HepG2 (cell line): ENCODE data around the gene BORCS5. TPM values are rescaled to one million over a fixed set of nuclear protein-coding genes. Genes with fewer than 3 reads are reported as not detected.
A peak's percentile ranks its signal among the peaks of the same experiment; 100 is the strongest.

Experiments used
- ARID3A ChIP-seq: IDR thresholded peaks from 2 replicates; pipeline ENCODE4 v1.6.1; 2012; ENCODE audit warnings: low read depth, low read length, improper control_type of control experiment
- BCL6 ChIP-seq: IDR thresholded peaks from 2 replicates; pipeline ENCODE4 v1.6.1; 2016; ENCODE audit warnings: missing genetic modification reagents, missing compliant biosample characterization
- BRD4 ChIP-seq: sonication (generic); formaldehyde crosslinking; IDR thresholded peaks from 2 replicates; pipeline ENCODE4 v1.4.0; 2020; ENCODE audit warnings: missing genetic modification reagents
- CENPX ChIP-seq: sonication (generic); formaldehyde crosslinking; IDR thresholded peaks from 2 replicates; pipeline ENCODE4 v1.9.0; 2021; ENCODE audit warnings: mild to moderate bottlenecking, missing genetic modification reagents, moderate library complexity
- GPBP1L1 ChIP-seq: sonication (generic); formaldehyde crosslinking; IDR thresholded peaks from 2 replicates; pipeline ENCODE4 v1.5.0; 2020; ENCODE audit warnings: mild to moderate bottlenecking, missing genetic modification reagents
- IRF9 ChIP-seq: sonication (generic); formaldehyde crosslinking; IDR thresholded peaks from 2 replicates; pipeline ENCODE4 v1.8.0; 2022; ENCODE audit warnings: missing genetic modification reagents, mild to moderate bottlenecking, borderline replicate concordance
- ISX ChIP-seq: sonication (generic); formaldehyde crosslinking; conservative IDR thresholded peaks from 2 replicates; pipeline ENCODE4 v1.5.0; 2020; ENCODE audit warnings: missing genetic modification reagents
- KLF13 ChIP-seq: sonication (generic); formaldehyde crosslinking; IDR thresholded peaks from 2 replicates; pipeline ENCODE4 v1.4.0; 2020; ENCODE audit warnings: mild to moderate bottlenecking, missing genetic modification reagents
- MED13 ChIP-seq: sonication (generic); formaldehyde crosslinking; IDR thresholded peaks from 2 replicates; pipeline ENCODE4 v1.5.0; 2020; ENCODE audit warnings: missing genetic modification reagents
- MTA1 ChIP-seq: sonication (generic); formaldehyde crosslinking; IDR thresholded peaks from 2 replicates; pipeline ENCODE4 v1.4.0; 2020; ENCODE audit warnings: missing genetic modification reagents, mild to moderate bottlenecking, borderline replicate concordance
- NONO ChIP-seq, 2 experiments: fragments of 450-650 bp in 1 of 2; sonication (generic) in 1 of 2; formaldehyde crosslinking in 1 of 2; IDR thresholded peaks in 1 of 2; conservative IDR thresholded peaks in 1 of 2; 2 replicates each; pipeline versions ENCODE4 v1.6.1 to v1.8.0; 2017 to 2022; ENCODE audit warnings: mild to moderate bottlenecking in 1 of 2, missing genetic modification reagents in 1 of 2, moderate library complexity in 1 of 2
- POLR2A ChIP-seq, 2 experiments: IDR thresholded peaks; 2 replicates each; pipeline ENCODE4 v1.6.1; 2011; ENCODE audit warnings: low read depth in 2 of 2, low read length in 2 of 2, mild to moderate bottlenecking in 1 of 2, moderate library complexity in 1 of 2; ENCODE audit not compliant: insufficient read depth in 1 of 2
- PTBP1 ChIP-seq: fragments of 200-400 bp; formaldehyde crosslinking; IDR thresholded peaks from 2 replicates; pipeline ENCODE4 v1.6.1; 2018; ENCODE audit warnings: low read length, low read depth; ENCODE audit not compliant: poor library complexity, severe bottlenecking
- RCOR2 ChIP-seq: IDR thresholded peaks from 2 replicates; pipeline ENCODE4 v1.6.1; 2016; ENCODE audit warnings: missing biosample characterization, missing genetic modification reagents
- SOX13 ChIP-seq, 3 experiments: fragments of 450-650 bp in 1 of 3; sonication (generic) in 1 of 3; formaldehyde crosslinking in 1 of 3; IDR thresholded peaks in 2 of 3; conservative IDR thresholded peaks in 1 of 3; 2 replicates each; pipeline versions ENCODE4 v1.5.0 to v1.6.1; 2016 to 2020; ENCODE audit warnings: antibody characterized with exemption in 1 of 3, mild to moderate bottlenecking in 1 of 3, missing compliant biosample characterization in 1 of 3, missing genetic modification reagents in 1 of 3, moderate library complexity in 1 of 3
- SYNCRIP ChIP-seq: fragments of 200-400 bp; formaldehyde crosslinking; IDR thresholded peaks from 2 replicates; pipeline ENCODE4 v1.6.1; 2018; ENCODE audit warnings: mild to moderate bottlenecking, low read depth, low read length; ENCODE audit not compliant: insufficient read depth
- USF2 ChIP-seq, 2 experiments: sonication (generic) in 1 of 2; formaldehyde crosslinking in 1 of 2; IDR thresholded peaks; 2 replicates each; pipeline versions ENCODE4 v1.5.1 to v1.6.1; 2011 to 2020; ENCODE audit warnings: borderline replicate concordance in 1 of 2, low read depth in 1 of 2, low read length in 1 of 2, mild to moderate bottlenecking in 1 of 2, missing genetic modification reagents in 1 of 2, moderate library complexity in 1 of 2
- ZBTB7B ChIP-seq: sonication (generic); formaldehyde crosslinking; IDR thresholded peaks from 2 replicates; pipeline ENCODE4 v1.4.0; 2020; ENCODE audit warnings: missing genetic modification reagents
- ZFP90 ChIP-seq: sonication (generic); formaldehyde crosslinking; IDR thresholded peaks from 2 replicates; pipeline ENCODE4 v1.8.0; 2022; ENCODE audit warnings: missing genetic modification reagents, mild to moderate bottlenecking, inconsistent platforms, borderline replicate concordance
- ZMYM3 ChIP-seq: sonication (generic); formaldehyde crosslinking; IDR thresholded peaks from 2 replicates; pipeline ENCODE4 v1.5.1; 2020; ENCODE audit warnings: mild to moderate bottlenecking, missing genetic modification reagents
- ZNF362 ChIP-seq: sonication (generic); formaldehyde crosslinking; IDR thresholded peaks from 2 replicates; pipeline ENCODE4 v1.4.0; 2020; ENCODE audit warnings: missing genetic modification reagents, mild to moderate bottlenecking, borderline replicate concordance
- ZNF644 ChIP-seq: IDR thresholded peaks from 2 replicates; pipeline ENCODE4 v1.6.1; 2016; ENCODE audit warnings: low read depth
- polyA plus RNA-seq, 8 experiments: library from polyadenylated mRNA; depleted of rRNA in 3 of 8; stranded (reverse) in 7 of 8; unstranded in 1 of 8; fragments of >200 nt; fragmentation: Illumina TruSeq in 4 of 8; extraction: Trizol in 4 of 8; gene quantifications; 2 replicates each; pipeline versions ENCODE4 v1.2.1 to v1.2.3, GENCODE V29; 2011 to 2016; ENCODE audit warnings: low read depth in 4 of 8, missing spikeins in 1 of 8, mixed read lengths in 1 of 8; ENCODE audit not compliant: insufficient read depth in 1 of 8
- total RNA-seq, 5 experiments: library from RNA; depleted of rRNA; stranded (reverse); fragments of >200 nt; fragmentation: Illumina TruSeq; extraction: Trizol; gene quantifications; 2 replicates each; pipeline ENCODE4 v1.2.3, GENCODE V29; 2016; ENCODE audit warnings: low read depth in 1 of 5

The BORCS5 gene
- total and polyA plus RNA-seq, 2 of the 13 experiments (the other 11 are each of a cell fraction or from before 2014, with no cell fraction given) = 3.9 to 4.7 TPM

- TF ChIP-seq SYNCRIP (no peak), BRD4 (CRISPR knock-in tag) (no peak), ARID3A (no peak), ZFP90 (CRISPR knock-in tag) (no peak), RCOR2 (CRISPR knock-in tag) (peak; percentile 57), KLF13 (CRISPR knock-in tag) (no peak), ZBTB7B (0 out of 2 replicates have a peak, but pooled peaks have one; percentile 22), GPBP1L1 (CRISPR knock-in tag) (no peak), NONO (IDR thresholded peaks at IDR 0.05) (no peak), NONO (CRISPR knock-in tag; conservative IDR thresholded peaks at IDR 0.05) (0 out of 2 replicates have a peak, but pooled peaks have one; percentile 45), ZMYM3 (CRISPR knock-in tag) (peak; percentile 92), ISX (CRISPR knock-in tag) (no peak), MTA1 (CRISPR knock-in tag) (0 out of 2 replicates have a peak, but pooled peaks have one; percentile 53), IRF9 (CRISPR knock-in tag) (no peak), ZNF644 (CRISPR knock-in tag) (no peak), CENPX (CRISPR knock-in tag) (no peak), MED13 (no peak), USF2 (IDR thresholded peaks at IDR 0.05; ENCODE audit: low read depth, low read length) (no peak), USF2 (CRISPR knock-in tag; IDR thresholded peaks at IDR 0.05; ENCODE audit: borderline replicate concordance) (no peak), SOX13 (IDR thresholded peaks at IDR 0.05) (no peak), SOX13 (CRISPR knock-in tag; conservative IDR thresholded peaks at IDR 0.05 in 1 of 2, IDR thresholded peaks at IDR 0.05 in 1 of 2) (peak in 1 of 2 experiments; percentile 68; a peak in 2 of 4 replicates), ZNF362 (CRISPR knock-in tag) (no peak), BCL6 (peak; percentile 19; the same call in 1 of the 2 replicates), PTBP1 (no peak), POLR2A (IDR thresholded peaks at IDR 0.05; ENCODE audit: insufficient read depth in 1 of 2, low read depth in 2 of 2, low read length in 2 of 2) (0 out of 4 replicates have a peak, but pooled peaks of 1 of the 2 experiments have one; percentile 21)
Measured at GRCh38 chr12:12450043-12450471, 93.2 kb downstream of the BORCS5 start (continued).
